H1 (cell line): ENCODE data around the gene NELFA.

Experiments
- CBX5 ChIP-seq: fragments of 300-800, 300-1000 bp; sonication (generic); IDR thresholded peaks from 2 replicates; pipeline ENCODE4 v1.7.1; 2016; ENCODE audit warnings: antibody characterized with exemption, low read length, low read depth
- CHD1 ChIP-seq: IDR thresholded peaks from 2 replicates; pipeline ENCODE4 v1.6.1; 2012; ENCODE audit warnings: low read depth, low read length, improper control_type of control experiment
- EP300 ChIP-seq, 2 experiments: IDR thresholded peaks; 1 replicate in 1 of 2; 2 replicates in 1 of 2; pipeline ENCODE4 v1.6.1; 2011 to 2012; ENCODE audit warnings: low read depth in 2 of 2, low read length in 2 of 2, mild to moderate bottlenecking in 2 of 2, borderline replicate concordance in 1 of 2, inconsistent platforms in 1 of 2, moderate library complexity in 1 of 2
- EZH2 ChIP-seq: fragments of 200-600 bp; sonication (generic); IDR thresholded peaks from 2 replicates; pipeline ENCODE4 v1.7.1; 2012; ENCODE audit warnings: low read depth, mild to moderate bottlenecking, moderate library complexity, low read length, inconsistent platforms; ENCODE audit not compliant: severe bottlenecking
- HDAC2 ChIP-seq, 2 experiments: fragments of 300-600 bp in 1 of 2; sonication (generic) in 1 of 2; IDR thresholded peaks; 2 replicates each; pipeline ENCODE4 v1.6.1; 2011 to 2012; ENCODE audit warnings: low read depth in 2 of 2, low read length in 2 of 2, mild to moderate bottlenecking in 2 of 2, moderate library complexity in 2 of 2, borderline replicate concordance in 1 of 2, inconsistent platforms in 1 of 2
- POLR2AphosphoS5 ChIP-seq: IDR thresholded peaks from 2 replicates; pipeline ENCODE4 v1.6.1; 2011; ENCODE audit warnings: low read depth, low read length
- POU5F1 ChIP-seq: IDR thresholded peaks from 2 replicates; pipeline ENCODE4 v1.6.1; 2011; ENCODE audit warnings: low read depth, mild to moderate bottlenecking, low read length, moderate library complexity
- RNF2 ChIP-seq: fragments of 200-900, 300-1000 bp; sonication (generic); IDR thresholded peaks from 2 replicates; pipeline ENCODE4 v1.7.1; 2016; ENCODE audit warnings: borderline replicate concordance, low read depth, mild to moderate bottlenecking, antibody characterized with exemption, low read length; ENCODE audit not compliant: poor library complexity, severe bottlenecking; ENCODE audit errors: missing control alignments
- SRF ChIP-seq: IDR thresholded peaks from 2 replicates; pipeline ENCODE4 v1.6.1; 2011; ENCODE audit warnings: mild to moderate bottlenecking, low read depth, low read length, moderate library complexity
- TF ChIP-seq, protein P1 (sequence below), 3 experiments: IDR thresholded peaks; 1 replicate in 2 of 3; 2 replicates in 1 of 3; pipeline versions ENCODE4 v1.5.1 to v1.6.1; 2011; ENCODE audit warnings: low read length in 3 of 3, mild to moderate bottlenecking in 3 of 3, inconsistent platforms in 2 of 3, low read depth in 1 of 3, moderate library complexity in 1 of 3; ENCODE audit not compliant: insufficient read depth in 1 of 3; ENCODE audit errors: control extremely low read depth in 1 of 3

GRCh38 chr4:2009651-2010233, 968 bp upstream of the NELFA start:
- TF ChIP-seq POU5F1 (no peak), RNF2 (no peak), HDAC2 (IDR thresholded peaks at IDR 0.05; ENCODE audit: borderline replicate concordance in 1 of 2, low read depth in 2 of 2, low read length in 2 of 2) (0 out of 4 replicates have a peak, but pooled peaks of 1 of the 2 experiments have one; percentile 50), POLR2AphosphoS5 (no peak), EZH2 (no peak), CBX5 (no peak), SRF (no peak), CHD1 (no peak), EP300 (IDR thresholded peaks at IDR 0.05; ENCODE audit: borderline replicate concordance in 1 of 2, low read depth in 2 of 2, low read length in 2 of 2) (no peak)
- TF ChIP-seq, protein P1, sequence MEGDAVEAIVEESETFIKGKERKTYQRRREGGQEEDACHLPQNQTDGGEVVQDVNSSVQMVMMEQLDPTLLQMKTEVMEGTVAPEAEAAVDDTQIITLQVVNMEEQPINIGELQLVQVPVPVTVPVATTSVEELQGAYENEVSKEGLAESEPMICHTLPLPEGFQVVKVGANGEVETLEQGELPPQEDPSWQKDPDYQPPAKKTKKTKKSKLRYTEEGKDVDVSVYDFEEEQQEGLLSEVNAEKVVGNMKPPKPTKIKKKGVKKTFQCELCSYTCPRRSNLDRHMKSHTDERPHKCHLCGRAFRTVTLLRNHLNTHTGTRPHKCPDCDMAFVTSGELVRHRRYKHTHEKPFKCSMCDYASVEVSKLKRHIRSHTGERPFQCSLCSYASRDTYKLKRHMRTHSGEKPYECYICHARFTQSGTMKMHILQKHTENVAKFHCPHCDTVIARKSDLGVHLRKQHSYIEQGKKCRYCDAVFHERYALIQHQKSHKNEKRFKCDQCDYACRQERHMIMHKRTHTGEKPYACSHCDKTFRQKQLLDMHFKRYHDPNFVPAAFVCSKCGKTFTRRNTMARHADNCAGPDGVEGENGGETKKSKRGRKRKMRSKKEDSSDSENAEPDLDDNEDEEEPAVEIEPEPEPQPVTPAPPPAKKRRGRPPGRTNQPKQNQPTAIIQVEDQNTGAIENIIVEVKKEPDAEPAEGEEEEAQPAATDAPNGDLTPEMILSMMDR (IDR thresholded peaks at IDR 0.05; ENCODE audit: control extremely low read depth in 1 of 3, insufficient read depth in 1 of 3, low read depth in 1 of 3, low read length in 3 of 3): peak; percentile 28 to 34 (median 30); a peak in 3 of 4 replicates
